NCI-H82 treated with DMSO at 0.1 percent for 48 hours (cell line): ENCODE measurements around the gene TMCC1.
"Not testable (repeated sequence)": the region's sequence is repeated elsewhere in the genome, so short reads cannot be mapped to it uniquely, and the experiment has no call there.

ENCODE experiments used
- DNase-seq: peaks from one replicate; lab custom pipeline; 2025; ENCODE audit not compliant: unreplicated experiment; lab: John Stamatoyannopoulos, UW

Gene TMCC1

DNA sequence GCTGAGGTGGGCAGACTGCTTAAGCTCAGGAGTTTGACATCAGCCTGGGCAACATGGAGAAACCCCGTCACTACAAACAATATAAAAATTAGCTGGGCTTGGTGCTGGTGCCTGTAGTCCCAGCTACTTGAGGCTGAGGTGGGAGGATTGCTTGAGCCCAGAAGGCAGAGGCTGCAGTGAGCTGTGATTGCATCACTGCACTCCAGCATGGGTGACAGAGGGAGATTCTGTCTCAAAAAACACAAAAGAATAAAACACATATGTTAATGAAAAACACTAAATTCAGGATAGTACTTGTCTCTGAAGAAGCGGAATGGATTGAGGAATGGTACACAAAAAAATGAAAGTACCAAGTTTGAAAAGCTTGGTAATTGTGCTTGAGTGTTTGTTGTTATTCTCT is 159.1 kb downstream of the TMCC1 start:
- no peak for DNase-seq

DNA sequence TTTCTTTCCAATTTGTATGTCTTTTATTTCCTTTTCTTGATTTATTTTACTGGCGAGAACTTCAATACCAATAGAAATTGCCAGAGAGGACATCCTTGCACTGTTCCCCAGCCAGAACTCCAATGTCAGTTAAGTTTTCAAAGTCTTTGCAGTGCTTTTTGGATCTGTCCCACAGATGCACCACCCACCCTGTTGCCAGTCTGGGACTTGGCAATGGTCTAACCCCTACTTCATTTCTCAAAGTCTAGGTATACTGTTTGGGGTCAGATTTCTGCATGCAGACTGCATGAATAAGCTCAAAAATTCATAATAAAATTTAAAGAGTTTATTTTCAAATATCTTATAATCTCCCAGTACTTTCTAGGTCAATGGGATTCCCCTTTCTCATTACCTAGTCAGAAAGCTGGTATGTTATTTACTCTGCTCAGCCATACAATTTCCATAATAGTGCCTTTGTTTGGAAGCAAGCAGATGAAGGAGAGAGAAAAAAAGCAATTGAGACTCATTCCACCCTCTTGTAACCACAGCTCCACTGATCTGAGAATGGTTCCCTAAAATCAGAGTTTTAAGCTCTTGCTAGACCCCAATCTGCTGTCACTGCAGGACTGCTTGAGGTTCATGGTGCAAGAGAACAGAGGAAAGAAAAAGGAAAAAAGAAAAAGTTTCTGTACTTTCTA is 161.2 kb downstream of the TMCC1 start:
- no peak for DNase-seq

DNA sequence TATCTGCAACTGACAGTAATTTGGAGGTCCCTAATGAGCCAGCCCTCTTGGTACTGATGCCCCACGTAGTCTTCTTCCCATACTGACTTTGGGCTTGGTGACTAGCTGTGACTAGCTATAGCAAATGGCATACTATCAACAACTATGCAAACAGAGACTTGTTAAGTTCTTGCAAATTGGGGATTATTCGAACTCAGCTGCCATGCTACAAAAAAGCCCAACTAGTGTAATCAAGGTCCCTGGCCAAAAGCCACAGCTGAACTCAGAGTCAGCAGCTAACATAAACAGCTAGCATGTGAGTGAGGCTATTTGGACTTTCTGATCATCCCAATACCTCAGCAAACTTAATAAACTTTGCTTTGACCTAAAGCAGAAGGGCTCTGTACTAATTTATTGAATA is 165.8 kb downstream of the TMCC1 start:
- no peak for DNase-seq

DNA sequence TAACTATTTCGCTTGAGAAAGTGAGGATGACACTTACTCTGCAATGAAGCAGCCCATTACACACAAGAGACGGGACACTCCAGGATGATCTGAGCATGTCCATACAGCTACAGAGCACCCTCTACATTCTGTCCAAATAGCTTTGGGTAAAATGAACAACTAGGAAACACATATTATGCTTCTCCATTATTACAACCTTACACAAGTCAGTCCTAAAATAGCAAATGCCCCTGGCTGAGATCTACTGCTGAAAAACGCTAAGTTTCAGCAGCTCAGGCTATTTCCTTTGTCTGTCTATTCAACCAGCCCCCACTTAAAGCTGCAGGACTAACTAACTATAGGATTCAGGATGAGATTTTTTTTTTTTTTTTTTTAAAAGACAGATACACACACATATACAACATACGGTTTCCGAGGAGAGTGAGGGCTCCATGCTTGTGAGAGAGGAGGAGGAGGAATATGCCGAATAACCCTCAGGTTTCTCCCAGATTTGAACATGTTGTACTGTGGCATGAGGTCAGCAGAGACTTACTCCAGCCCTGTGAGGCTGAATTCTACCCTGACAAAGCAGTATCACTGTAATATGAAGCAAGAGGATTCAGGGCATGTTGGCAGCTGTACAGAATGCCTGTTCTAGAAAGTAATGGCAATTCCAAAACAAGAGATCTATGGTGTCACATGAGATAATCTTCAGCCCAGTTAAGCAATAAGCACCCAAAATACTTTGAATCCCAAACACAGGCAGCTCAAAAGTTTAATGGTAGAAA is 169.8 kb downstream of the TMCC1 start:
- no peak for DNase-seq

DNA sequence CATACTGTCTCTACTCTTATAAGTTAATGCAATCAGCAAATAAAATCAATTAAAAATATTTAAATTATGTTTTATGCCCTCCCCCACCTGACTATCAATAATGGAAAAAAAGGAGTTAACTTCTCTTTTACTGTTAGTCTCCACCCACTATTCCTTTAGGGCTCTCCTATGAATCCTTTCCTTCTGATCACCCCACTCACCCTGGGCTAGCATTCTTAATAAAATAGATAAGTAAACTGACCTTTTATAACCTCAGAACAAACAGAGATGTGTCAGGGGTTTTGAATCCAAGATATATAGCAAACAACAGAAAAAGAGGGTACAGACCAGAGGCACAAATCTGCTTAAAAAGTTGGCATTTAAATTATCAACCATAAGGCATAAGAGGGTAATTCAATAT is 171.0 kb downstream of the TMCC1 start:
- no peak for DNase-seq

DNA sequence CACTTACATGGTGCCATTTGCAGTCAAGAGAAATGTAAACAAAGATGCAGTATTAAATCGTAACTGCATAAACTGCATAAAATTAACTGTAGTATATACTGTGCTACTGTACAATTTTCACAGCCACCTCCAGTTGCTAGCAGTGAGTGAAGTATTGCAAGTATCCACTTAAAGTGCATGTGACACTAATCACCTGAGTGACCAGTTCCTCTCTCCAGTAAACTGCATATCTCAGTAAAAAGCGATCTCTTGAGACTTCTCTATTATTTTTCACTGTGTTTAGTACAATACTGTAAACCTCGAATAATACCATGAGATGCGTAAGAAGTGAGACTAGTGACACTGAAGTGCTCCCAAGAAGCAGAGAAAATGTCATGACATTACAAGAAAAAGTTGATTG is 175.3 kb downstream of the TMCC1 start:
- DNase-seq = no peak

GRCh38 chr3:129715854-129716253 is 177.7 kb downstream of the TMCC1 start:
- no peak for DNase-seq

GRCh38 chr3:129708328-129708861 is 185.1 kb downstream of the TMCC1 start:
- DNase-seq = no peak

- no peak for DNase-seq
Measured at GRCh38 chr3:129705274-129705673, 188.2 kb downstream of the TMCC1 start.

- DNase-seq = no peak
Measured at GRCh38 chr3:129703913-129704312, 189.6 kb downstream of the TMCC1 start.

DNA sequence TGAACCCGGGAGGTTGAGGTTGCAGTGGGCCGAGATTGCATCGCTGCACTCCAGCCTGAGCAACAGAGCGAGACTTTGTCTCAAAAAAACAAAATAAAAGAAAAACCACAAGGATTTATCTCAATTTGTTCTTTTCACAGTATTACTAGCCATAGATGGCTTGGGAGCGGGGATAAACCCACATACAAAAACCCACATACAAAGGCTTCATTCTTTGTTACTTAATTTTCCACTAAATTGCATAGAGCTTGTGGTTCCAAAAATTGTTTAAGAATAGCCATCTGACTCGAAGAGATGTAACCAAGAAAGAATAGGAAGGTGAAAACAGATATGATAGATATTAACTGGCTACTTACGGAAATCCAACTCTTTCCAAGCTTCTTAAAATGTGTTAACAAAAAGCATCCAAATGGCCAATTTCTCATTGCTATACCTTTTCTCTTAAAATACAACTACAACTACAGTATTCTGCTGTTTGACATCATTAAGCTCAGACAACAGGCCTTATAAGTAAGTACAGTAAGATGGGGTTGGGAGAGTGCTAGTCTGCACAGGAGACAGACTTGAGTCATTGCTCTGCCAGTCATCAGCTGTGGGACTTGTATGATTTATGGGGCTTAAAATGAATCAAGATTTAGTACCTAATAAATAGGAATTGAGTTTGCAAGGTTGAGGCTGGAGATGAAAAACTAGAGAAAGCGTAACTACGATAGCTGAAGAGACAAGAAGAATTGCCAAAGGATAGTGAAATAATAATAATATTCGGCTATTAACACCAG is 190.4 kb downstream of the TMCC1 start:
- no peak for DNase-seq

DNA sequence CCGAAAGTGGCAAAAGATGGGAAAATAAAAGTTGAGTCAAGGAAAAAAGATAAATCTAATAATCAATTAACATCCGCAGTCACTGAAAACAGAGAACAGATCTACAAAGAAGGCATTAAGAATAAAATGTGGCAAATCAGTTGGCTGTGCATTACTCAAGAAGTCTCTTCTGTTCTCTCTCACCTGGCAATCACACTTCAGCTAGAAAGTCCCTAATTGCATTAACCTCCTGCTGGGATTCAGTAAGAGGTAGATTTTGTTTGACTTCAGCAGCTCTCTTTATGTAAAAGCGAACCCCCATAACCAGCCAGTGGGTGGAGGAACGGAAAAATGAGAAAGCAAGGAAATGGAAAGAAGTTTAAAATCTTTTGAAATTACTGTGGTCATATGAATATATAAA is 192.3 kb downstream of the TMCC1 start:
- peak; percentile 34 for DNase-seq

GRCh38 chr3:129699612-129700011 is 193.9 kb downstream of the TMCC1 start:
- no peak for DNase-seq

GRCh38 chr3:129699199-129699598 is 194.3 kb downstream of the TMCC1 start:
- no peak for DNase-seq

GRCh38 chr3:129697229-129697969 is 196.1 kb downstream of the TMCC1 start:
- DNase-seq = no peak

- not testable (repeated sequence) for DNase-seq
Measured at GRCh38 chr3:129696430-129696829, 197.1 kb downstream of the TMCC1 start.

DNA sequence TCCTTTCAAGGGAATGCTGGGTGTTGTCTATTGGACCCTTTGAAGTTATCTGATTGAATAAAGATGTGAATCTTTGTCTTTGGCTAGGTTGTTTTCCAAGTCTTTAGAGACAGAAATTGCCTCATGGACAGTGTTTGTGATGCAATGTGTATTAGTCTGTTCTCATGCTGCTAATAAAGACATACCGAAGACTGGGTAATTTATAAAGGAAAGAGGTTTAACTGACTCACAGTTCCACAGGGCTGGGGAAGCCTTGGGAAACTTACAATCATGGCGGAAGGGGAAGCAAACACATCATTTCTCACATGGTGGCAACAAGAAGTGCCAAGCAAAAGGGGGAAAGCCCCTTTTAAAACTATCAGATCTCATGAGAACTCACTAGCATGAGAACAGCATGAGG is 198.3 kb downstream of the TMCC1 start:
- no peak for DNase-seq

GRCh38 chr3:129694228-129694627 is 199.3 kb downstream of the TMCC1 start:
- no peak for DNase-seq

- DNase-seq = no peak
Measured at GRCh38 chr3:129692743-129693142, 200.8 kb downstream of the TMCC1 start.

GRCh38 chr3:129690963-129691362 is 202.5 kb downstream of the TMCC1 start:
- DNase-seq = peak; percentile 93

GRCh38 chr3:129690406-129690805 is 203.1 kb downstream of the TMCC1 start:
- DNase-seq = peak; percentile 100
